Stimulated activated memory B cell treated with anti-CD40 and anti-IgM and Interleukin-4, amounts not matched to agents 10 μg/mL and 1 μg/mL and 100 μg/mL, for 72 hours (primary cell): ENCODE data around the gene COL4A3.
A peak's percentile ranks its signal among the peaks of the same experiment; 100 is the strongest.
"Not testable (repeated sequence)": the region's sequence is repeated elsewhere in the genome, so short reads cannot be mapped to it uniquely, and the experiment has no call there.

Experiments
- ATAC-seq: fragments of 150-1000 bp; cut with Tn5 transposase; 2 replicates; pipeline ENCODE4 v1.10.0; 2021
- H3K27ac Mint-ChIP-seq: one replicate; pipeline ENCODE4 v1.8.0; 2022; ENCODE audit warnings: mild to moderate bottlenecking, mixed read lengths
- H3K27me3 Mint-ChIP-seq: one replicate; pipeline ENCODE4 v1.8.0; 2022; ENCODE audit warnings: mixed read lengths
- H3K36me3 Mint-ChIP-seq: one replicate; pipeline ENCODE4 v1.8.0; 2022; ENCODE audit warnings: mixed read lengths
- H3K4me1 Mint-ChIP-seq: one replicate; pipeline ENCODE4 v1.8.0; 2022; ENCODE audit warnings: mixed read lengths
- H3K4me3 Mint-ChIP-seq: one replicate; pipeline ENCODE4 v1.8.0; 2022; ENCODE audit warnings: mild to moderate bottlenecking, moderate library complexity, mixed read lengths
- H3K9me3 Mint-ChIP-seq: one replicate; pipeline ENCODE4 v1.8.0; 2022; ENCODE audit warnings: mixed read lengths

COL4A3 gene

GRCh38 chr2:227219312-227220105, 55.1 kb downstream of the COL4A3 start:
- no peak overlapping the region for H3K4me3 Mint-ChIP-seq
- H3K27me3 Mint-ChIP-seq, result no peaks in the 10 kb centered on the region
- peaks cover 7% of the 10 kb centered on the region for H3K9me3 Mint-ChIP-seq
- H3K4me1 Mint-ChIP-seq, result peaks cover 7% of the 10 kb centered on the region
- no peak overlapping the region for H3K27ac Mint-ChIP-seq
- H3K36me3 Mint-ChIP-seq, result peaks cover 20% of the 10 kb centered on the region
- no peak for ATAC-seq

DNA sequence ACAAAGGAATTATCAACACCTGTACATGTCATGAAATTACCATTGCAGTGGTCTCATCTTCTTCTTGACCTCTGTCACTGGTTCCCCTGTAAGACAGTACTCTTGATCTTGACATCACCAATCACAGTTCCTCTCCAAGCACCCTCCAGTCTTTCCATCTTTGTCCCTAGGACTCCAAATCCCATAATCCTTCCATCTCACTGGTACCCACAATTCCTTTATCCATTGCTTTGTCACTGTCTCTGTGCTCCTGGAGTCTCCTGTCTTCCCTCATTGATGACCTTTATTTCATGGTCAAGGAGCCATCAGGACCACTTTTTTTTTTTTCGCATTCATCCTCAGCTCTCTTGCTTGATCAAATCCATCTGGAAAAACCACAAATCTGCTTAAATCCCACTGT, 56.7 kb downstream of the COL4A3 start:
- H3K27ac Mint-ChIP-seq, result no peak overlapping the region
- no peaks in the 10 kb centered on the region for H3K27me3 Mint-ChIP-seq
- peaks cover 15% of the 10 kb centered on the region for H3K36me3 Mint-ChIP-seq
- peaks cover 7% of the 10 kb centered on the region for H3K4me1 Mint-ChIP-seq
- no peak for ATAC-seq
- no peak overlapping the region for H3K4me3 Mint-ChIP-seq
- peaks cover 4% of the 10 kb centered on the region for H3K9me3 Mint-ChIP-seq

GRCh38 chr2:227222292-227222691, 57.9 kb downstream of the COL4A3 start:
- Mint-ChIP-seq H3K4me1 (peaks cover 7% of the 10 kb centered on the region), H3K36me3 (peaks cover 6% of the 10 kb centered on the region), H3K9me3 (no peaks in the 10 kb centered on the region), H3K27me3 (no peaks in the 10 kb centered on the region), H3K4me3 (no peak overlapping the region), H3K27ac (peak overlapping the region; percentile 39)
- no peak for ATAC-seq

GRCh38 chr2:227225641-227226040, 61.2 kb downstream of the COL4A3 start:
- H3K27me3 Mint-ChIP-seq, H3K36me3 Mint-ChIP-seq, H3K9me3 Mint-ChIP-seq, H3K27ac Mint-ChIP-seq, H3K4me1 Mint-ChIP-seq, ATAC-seq, H3K4me3 Mint-ChIP-seq: not testable (repeated sequence)

DNA sequence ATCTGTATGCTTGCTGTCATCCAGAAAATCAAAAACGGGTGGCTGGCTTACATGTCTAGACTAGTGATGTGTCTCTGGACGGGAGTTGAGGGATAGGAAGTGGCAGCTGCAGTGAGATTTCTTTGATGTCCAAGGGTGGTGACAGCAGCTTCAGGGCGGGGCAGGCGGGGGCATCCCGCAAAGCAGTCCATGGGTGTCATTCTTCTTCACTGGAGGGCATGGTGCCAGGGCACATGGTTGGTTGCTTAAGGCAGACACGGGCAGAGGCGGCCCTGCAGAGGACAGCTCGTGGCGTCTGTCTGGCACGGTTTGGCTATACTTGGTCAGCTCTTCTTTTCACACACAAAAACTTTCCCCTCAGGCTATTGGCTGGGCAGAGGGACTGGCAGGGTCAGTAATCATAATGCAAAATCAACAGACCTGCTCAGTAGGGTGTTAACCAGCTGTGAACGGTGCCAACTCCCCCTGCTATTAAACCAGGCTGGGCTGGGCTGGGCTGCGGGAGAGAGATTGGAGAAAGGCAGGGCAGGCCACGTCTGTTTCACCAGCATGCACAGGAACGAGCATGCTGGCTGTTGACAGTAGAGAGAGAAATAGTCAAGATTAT, 63.7 kb downstream of the COL4A3 start:
- Mint-ChIP-seq H3K36me3 (peaks cover 8% of the 10 kb centered on the region), H3K27ac (no peak overlapping the region), H3K4me3 (no peak overlapping the region), H3K27me3 (no peaks in the 10 kb centered on the region), H3K9me3 (peaks cover 5% of the 10 kb centered on the region), H3K4me1 (no peaks in the 10 kb centered on the region)
- no peak for ATAC-seq

DNA sequence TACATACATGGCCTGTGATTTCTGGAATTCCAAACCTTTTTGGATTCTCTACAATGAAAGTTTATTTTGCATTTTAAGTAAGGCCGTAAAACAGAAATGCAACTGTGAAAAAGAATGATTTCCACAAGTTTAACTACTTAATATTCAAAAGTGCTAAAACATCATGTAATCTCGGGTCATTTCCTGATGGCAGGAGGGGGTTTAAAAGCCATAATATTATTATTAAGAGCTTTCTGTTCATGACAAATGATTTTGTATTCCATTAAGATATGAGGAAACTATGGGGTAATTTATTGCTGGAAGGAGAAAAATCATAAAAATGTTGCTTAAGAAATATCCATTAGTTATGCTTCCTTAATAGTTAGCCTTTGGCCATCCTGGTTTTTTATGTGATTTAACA, 65.7 kb downstream of the COL4A3 start:
- peaks cover 5% of the 10 kb centered on the region for H3K9me3 Mint-ChIP-seq
- no peak overlapping the region for H3K27ac Mint-ChIP-seq
- H3K27me3 Mint-ChIP-seq, result no peaks in the 10 kb centered on the region
- no peak for ATAC-seq
- H3K4me1 Mint-ChIP-seq, result no peaks in the 10 kb centered on the region
- H3K36me3 Mint-ChIP-seq, result peaks cover 8% of the 10 kb centered on the region
- no peak overlapping the region for H3K4me3 Mint-ChIP-seq

DNA sequence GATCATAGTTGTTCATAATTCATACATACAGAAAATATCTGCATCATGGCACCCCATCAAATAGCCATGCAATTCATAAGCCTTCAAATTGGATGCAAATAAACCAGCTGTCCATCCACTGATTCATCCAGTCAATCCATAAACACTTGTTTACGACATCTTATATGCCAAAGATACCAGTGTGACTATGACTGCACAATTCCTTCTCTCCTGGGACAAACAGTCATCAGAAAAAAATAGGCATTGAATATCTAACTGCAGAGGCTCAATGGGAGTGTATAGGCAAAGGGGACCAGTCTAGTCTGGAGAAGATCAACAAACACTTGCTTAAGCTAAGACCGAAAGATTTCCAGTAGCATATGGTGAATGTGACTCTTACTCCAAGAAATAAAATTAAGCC, 70.0 kb downstream of the COL4A3 start:
- Mint-ChIP-seq H3K9me3 (peaks cover 5% of the 10 kb centered on the region), H3K27ac (no peak overlapping the region), H3K36me3 (peaks cover 8% of the 10 kb centered on the region), H3K27me3 (no peaks in the 10 kb centered on the region), H3K4me1 (no peaks in the 10 kb centered on the region), H3K4me3 (no peak overlapping the region)
- ATAC-seq, result no peak

DNA sequence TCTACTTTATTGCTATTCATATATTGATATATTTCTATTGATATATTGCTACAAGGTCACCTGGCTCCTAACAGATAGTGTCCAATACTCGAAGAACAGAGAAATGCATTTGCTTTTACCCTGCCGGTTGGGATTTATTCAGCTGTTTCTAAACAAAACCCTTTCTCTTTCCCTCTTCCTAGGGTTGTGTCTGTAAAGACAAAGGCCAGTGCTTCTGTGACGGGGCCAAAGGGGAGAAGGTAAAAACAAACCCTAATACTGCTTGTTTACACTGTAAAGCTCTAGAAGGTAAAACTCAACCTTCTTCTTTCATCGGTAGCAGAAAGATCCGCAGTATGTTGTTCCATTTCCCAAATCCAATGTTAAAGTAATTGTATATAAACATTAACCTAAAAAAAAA, 73.4 kb downstream of the COL4A3 start:
- H3K4me3 Mint-ChIP-seq, result no peak overlapping the region
- no peak overlapping the region for H3K27ac Mint-ChIP-seq
- no peaks in the 10 kb centered on the region for H3K9me3 Mint-ChIP-seq
- no peaks in the 10 kb centered on the region for H3K4me1 Mint-ChIP-seq
- no peaks in the 10 kb centered on the region for H3K27me3 Mint-ChIP-seq
- peaks cover 10% of the 10 kb centered on the region for H3K36me3 Mint-ChIP-seq
- ATAC-seq, result no peak

DNA sequence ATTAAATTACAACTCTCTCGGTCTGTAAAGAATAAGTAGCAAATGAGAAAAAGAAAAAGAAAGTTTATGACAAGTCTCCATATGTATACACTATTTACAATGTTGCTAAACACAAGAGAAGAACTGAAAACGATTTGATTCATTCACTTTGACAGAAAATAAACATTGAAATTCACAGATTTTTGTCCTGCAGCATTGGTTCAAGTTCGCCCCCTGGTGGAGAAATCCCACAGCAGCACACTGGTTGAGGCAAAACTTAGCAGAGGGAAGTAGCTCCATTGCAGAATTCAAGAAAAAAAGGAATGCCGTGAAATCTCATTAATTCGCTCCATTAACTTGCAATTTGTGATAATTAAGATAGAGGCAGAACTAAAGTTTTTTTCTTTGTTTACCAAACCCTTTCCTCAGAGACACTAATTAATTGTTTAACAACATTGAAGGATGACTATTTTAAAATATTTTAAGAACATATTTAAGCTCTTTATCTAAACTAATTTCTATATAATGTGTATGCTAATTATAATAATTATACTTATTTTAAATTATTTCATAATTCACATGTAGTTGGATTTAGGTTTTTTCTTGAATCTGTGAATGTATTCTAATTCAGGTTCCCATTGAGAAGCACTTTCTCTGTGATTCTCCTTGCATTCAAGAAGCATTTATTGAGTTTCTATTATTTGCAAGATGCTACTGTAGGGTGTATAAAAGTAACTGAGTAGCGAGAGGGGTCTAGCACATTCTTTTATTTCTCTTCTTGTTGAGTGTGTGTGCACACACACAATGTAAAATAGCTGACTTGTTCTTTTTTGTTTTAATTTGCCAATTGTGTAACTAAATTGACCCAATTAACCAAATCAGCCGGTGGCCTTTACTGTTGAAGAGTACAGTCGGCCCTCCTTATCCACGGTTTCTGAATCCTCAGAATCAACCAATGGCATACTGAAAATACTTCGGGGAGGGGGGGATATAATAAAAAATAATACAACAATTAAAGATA, 74.1 kb downstream of the COL4A3 start:
- Mint-ChIP-seq H3K27me3 (no peaks in the 10 kb centered on the region), H3K4me3 (no peak overlapping the region), H3K4me1 (no peaks in the 10 kb centered on the region), H3K9me3 (no peaks in the 10 kb centered on the region), H3K27ac (no peak overlapping the region), H3K36me3 (peaks cover 10% of the 10 kb centered on the region)
- ATAC-seq, result no peak

- Mint-ChIP-seq H3K27ac (no peak overlapping the region), H3K27me3 (no peaks in the 10 kb centered on the region), H3K4me3 (no peak overlapping the region), H3K4me1 (no peaks in the 10 kb centered on the region), H3K9me3 (no peaks in the 10 kb centered on the region), H3K36me3 (peaks cover 15% of the 10 kb centered on the region)
- ATAC-seq, result no peak
Measured at GRCh38 chr2:227241005-227241404, 76.6 kb downstream of the COL4A3 start.

- H3K36me3 Mint-ChIP-seq, result peaks cover 39% of the 10 kb centered on the region
- no peaks in the 10 kb centered on the region for H3K9me3 Mint-ChIP-seq
- H3K4me3 Mint-ChIP-seq, result no peak overlapping the region
- no peak for ATAC-seq
- no peaks in the 10 kb centered on the region for H3K4me1 Mint-ChIP-seq
- H3K27me3 Mint-ChIP-seq, result no peaks in the 10 kb centered on the region
- H3K27ac Mint-ChIP-seq, result no peak overlapping the region
Measured at GRCh38 chr2:227248876-227249275, 84.5 kb downstream of the COL4A3 start.

- H3K9me3 Mint-ChIP-seq, result no peaks in the 10 kb centered on the region
- no peak overlapping the region for H3K4me3 Mint-ChIP-seq
- no peak overlapping the region for H3K27ac Mint-ChIP-seq
- no peaks in the 10 kb centered on the region for H3K4me1 Mint-ChIP-seq
- peaks cover 52% of the 10 kb centered on the region for H3K36me3 Mint-ChIP-seq
- no peaks in the 10 kb centered on the region for H3K27me3 Mint-ChIP-seq
- ATAC-seq, result no peak
Measured at GRCh38 chr2:227252831-227253230, 88.4 kb downstream of the COL4A3 start.

DNA sequence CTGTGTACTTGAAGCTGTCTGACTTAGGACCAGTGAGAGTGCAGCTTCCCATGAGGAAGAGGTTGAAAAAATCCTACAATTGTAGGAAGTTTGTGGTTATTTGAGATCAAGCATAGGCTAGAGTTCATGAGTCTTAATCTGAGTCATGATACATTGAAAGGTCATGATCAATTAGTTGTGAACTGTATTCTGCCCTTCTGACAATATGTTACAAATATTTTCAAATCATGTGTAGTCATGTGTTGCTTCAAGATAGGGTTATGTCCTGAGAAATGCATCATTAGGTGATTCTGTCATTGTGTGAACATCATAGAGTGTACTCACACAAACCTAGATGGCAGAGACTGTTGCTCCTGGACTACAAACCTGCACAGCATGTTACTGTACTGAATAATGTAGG, 92.2 kb downstream of the COL4A3 start:
- H3K4me3 Mint-ChIP-seq, result no peak overlapping the region
- no peak for ATAC-seq
- H3K27me3 Mint-ChIP-seq, result no peaks in the 10 kb centered on the region
- peaks cover 56% of the 10 kb centered on the region for H3K36me3 Mint-ChIP-seq
- H3K9me3 Mint-ChIP-seq, result no peaks in the 10 kb centered on the region
- H3K4me1 Mint-ChIP-seq, result peaks cover 6% of the 10 kb centered on the region
- no peak overlapping the region for H3K27ac Mint-ChIP-seq

DNA sequence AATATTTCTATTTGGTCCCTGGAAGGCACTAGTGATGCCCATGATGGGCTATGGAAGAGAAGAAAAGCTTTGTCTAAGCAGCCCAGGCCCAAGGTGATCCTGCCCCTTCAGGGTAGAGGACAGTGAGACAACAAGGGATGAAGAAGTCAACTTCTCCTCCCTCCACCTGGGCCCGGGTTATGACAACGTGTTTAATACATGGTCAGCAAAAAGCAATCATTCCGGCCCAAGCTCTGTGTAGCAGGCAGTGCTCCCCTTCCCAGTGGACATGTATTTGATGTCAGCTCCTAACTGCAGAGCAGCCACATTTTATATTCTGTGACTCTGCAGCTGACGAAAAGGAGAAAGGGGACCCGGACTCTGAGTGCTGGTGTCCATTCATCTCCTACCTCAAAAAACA, 93.4 kb downstream of the COL4A3 start:
- Mint-ChIP-seq H3K27me3 (no peaks in the 10 kb centered on the region), H3K4me1 (peaks cover 6% of the 10 kb centered on the region), H3K36me3 (peaks cover 61% of the 10 kb centered on the region), H3K27ac (no peak overlapping the region), H3K9me3 (no peaks in the 10 kb centered on the region), H3K4me3 (no peak overlapping the region)
- ATAC-seq, result no peak

DNA sequence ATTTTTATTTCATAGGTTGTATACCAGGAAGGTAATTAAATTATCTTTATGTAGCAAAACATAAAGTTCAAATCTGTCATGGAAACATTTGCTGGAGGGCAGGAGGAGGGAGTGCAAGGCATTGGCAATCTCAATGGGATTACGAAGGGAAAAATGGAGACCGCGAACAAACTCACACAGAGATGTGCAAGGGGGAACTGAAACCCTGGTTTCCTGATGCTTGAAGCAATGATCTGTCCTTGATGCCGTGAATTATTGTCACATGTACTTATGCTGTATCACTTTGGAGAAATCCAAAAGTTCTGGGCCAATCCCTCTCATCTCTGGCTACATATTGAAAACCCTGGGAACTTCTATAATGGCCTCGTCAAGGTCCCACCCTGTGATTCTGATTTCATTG, 95.6 kb downstream of the COL4A3 start:
- Mint-ChIP-seq H3K27ac (no peak overlapping the region), H3K4me1 (peaks cover 6% of the 10 kb centered on the region), H3K27me3 (no peaks in the 10 kb centered on the region), H3K9me3 (no peaks in the 10 kb centered on the region), H3K36me3 (peaks cover 46% of the 10 kb centered on the region), H3K4me3 (no peak overlapping the region)
- ATAC-seq, result no peak
